GM12873 (cell line): Measurements from ENCODE around the gene IL11RA.

Experiments
- TF ChIP-seq, protein P1 (sequence below): IDR thresholded peaks from 2 replicates; pipeline ENCODE4 v1.5.1; 2012; ENCODE audit warnings: low read depth, mild to moderate bottlenecking, moderate library complexity, low read length, control low read depth; ENCODE audit not compliant: insufficient read depth; ENCODE audit errors: missing control alignments

IL11RA gene

DNA sequence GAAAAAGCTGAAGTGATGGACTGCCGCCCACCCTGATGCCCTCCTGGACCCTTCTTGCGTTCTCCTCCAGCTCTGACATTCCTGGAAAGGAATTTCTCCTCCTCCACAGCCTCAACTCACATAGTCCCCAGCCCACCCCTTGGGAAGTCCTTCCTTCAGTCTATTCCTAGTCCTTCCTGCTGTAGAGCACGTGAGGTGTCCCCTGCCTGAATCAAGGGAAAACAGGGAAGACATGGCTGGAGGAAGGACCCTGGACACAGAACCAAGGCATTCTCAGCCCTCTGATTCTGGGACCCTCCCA, 26.8 kb upstream of the IL11RA start:
- TF ChIP-seq, protein P1, sequence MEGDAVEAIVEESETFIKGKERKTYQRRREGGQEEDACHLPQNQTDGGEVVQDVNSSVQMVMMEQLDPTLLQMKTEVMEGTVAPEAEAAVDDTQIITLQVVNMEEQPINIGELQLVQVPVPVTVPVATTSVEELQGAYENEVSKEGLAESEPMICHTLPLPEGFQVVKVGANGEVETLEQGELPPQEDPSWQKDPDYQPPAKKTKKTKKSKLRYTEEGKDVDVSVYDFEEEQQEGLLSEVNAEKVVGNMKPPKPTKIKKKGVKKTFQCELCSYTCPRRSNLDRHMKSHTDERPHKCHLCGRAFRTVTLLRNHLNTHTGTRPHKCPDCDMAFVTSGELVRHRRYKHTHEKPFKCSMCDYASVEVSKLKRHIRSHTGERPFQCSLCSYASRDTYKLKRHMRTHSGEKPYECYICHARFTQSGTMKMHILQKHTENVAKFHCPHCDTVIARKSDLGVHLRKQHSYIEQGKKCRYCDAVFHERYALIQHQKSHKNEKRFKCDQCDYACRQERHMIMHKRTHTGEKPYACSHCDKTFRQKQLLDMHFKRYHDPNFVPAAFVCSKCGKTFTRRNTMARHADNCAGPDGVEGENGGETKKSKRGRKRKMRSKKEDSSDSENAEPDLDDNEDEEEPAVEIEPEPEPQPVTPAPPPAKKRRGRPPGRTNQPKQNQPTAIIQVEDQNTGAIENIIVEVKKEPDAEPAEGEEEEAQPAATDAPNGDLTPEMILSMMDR = no peak

DNA sequence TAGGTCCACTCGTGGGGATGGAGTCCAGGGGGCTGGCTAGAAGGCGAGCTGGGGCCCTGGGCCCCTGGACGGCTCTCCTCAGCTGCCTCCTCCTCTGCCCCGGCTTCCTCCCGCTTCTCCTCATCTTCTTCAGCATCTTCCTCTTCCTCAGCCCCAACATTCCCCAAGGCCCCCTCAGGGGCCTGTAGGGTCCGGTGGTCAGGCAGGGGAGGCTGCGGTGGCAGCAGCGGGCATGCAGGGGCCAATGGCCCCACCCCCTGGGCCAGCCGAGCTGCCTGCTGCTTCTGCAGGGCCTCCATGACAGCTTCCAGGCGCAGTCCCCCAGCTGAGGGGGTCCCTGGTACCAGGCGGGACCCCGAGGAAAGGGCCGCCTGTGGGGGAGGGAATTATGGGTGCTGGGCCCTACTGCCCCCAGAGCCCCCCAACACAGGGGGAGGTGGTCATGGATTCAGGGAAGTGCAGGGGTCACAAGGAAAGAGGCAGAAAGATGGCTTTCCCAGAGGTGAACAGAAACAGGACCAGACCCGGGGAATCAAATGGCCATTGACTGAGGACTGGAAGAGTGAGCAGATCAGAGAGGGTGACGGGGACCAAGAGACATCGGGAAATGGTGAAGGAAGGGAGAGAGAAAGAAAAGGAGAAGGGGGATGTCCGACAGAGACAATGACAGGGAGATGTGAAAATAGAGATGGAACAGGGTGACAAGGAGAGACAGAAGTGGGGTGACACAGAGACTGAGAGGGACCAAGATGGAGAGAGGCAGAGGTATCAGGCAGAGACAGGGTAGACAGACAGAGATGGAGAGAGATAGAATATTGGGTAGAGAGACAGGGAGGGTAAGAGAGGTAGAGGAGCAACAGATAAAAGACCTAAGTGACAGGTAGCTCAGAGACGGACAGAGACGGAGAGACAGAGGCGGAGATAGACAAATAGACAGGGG, 24.0 kb upstream of the IL11RA start:
- TF ChIP-seq, protein P1 = no peak

DNA sequence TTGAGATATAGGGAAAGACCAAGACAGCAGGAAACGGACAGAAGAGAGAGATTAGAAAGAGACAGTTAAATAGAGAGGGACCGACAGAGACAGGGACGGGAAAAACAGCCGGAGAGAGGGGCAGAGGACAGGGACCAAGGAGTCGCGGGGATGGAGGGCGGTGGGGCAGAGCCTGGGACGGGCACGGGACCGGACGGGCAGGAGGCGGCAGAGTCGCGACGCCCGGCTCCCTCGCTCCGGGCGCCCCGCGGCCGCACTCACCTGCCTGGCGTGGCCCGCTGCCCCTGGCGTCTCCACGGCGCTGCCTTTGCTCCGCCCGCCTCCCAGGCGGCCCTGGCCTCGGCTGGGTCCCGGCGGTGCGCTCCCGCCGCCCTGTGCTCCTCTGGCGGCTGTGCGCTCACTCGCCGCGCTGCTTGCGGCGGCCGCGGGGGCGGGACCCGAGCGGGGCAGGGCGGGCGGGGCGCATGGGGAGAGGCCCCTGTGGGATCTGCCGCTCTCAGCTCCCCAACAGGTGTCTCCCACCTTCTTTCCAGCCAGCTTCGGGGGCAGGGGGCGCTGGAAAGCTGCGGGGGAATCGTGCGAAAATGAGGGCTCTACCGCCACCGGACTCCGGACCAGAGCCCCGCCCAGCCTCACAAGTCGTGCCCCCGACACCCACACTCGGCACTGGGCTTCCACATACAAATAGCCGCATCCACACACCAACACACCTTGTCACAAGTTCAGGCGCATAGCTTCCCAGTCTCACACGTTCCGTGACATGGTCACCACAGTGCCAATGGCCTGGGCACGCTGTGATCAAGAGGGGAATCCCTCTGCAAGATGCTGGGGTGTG, 23.1 kb upstream of the IL11RA start, which contains the start of gene ARID3C:
TSS of gene ARID3C (minus strand) at position 411 of the 835 bp plus-strand sequence. CDS start 1,052 bp downstream, outside the sequence.
- TF ChIP-seq, protein P1 = no peak

DNA sequence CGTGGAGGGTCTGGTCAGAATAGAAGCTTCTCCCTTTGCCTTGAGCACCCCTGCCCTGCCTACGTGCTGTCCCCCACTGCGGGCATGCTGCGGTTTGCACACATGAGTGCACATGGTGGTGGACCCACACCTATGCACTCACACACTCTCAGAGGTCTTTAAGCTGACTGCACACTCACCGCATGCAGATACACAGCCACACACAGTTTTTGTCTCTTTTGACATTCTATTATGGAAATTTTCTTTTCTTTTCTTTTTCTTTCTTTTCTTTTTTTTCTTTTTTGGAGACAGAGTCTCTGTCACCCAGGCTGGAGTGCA, 22.5 kb upstream of the IL11RA start:
- TF ChIP-seq, protein P1 = no peak

DNA sequence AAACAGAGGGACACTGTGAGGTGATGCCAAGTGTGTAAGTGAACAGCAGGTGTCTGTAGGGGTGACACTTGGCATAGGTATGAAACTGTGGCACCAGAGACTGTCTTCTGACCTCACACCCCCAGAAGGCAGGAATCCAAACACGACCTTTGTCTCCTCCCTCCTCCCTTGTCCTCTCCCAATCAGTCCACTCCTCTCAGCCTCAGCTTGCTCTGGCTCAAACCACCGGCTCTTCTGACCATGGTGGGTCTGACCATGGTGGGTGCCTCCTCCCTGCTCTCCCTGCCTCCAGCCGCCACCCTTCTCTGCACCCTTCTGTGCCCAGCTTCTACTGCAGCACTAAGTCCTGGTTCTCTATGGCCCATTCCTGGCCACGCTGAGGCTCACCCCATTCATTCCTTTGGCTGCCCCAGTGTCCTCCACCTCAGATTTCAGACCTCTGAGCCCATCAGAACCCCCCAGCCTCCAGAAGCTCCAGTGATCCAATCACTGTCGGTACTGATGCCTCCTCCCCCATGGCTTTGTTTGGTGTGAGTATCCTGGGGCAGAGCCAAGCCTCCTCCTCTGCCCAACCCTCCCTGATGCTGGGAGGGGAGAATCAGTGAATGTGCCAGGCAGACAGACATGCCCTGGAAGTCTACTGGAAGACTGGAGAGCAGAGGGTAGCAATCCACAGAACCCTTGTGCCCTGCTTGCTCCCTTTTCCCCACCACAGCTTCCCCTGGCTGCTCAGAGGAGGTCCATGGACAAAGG, 21.4 kb upstream of the IL11RA start:
- TF ChIP-seq, protein P1 = no peak

DNA sequence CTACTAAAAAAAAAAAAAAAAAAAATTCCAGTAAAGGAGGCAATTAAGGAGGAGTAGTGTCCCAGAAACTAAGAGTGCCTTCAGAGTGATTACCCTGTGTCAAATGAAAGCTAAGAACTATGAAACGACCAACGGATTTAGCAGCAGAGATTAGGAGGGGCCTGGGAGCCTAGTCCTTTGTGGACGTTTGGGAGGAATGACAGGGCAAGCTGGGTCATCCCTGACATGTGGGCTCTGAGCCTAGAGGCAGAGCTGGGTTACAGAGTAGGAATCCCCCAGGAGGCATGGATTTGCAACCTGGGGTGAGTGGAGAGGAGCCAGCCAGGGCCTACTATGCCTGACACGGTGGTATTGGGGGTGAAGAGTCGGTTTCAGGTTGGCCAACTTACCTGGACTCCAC, 18.8 kb upstream of the IL11RA start:
- TF ChIP-seq, protein P1 = no peak
